Activated naive CD4-positive, alpha-beta T cell treated with anti-CD3 and anti-CD28 coated beads, Interleukin-2, amount 50 U/mL, for 16 hours (primary cell): ENCODE measurements around the gene PTPN14.

Experiments used
- DNase-seq: peaks from one replicate; pipeline ENCODE4 v3.0.0-alpha.2; 2020

Gene PTPN14

GRCh38 chr1:214386747-214387146 lies 164.7 kb downstream of the PTPN14 start:
- no peak for DNase-seq

GRCh38 chr1:214386333-214386732 lies 165.1 kb downstream of the PTPN14 start:
- no peak for DNase-seq

- DNase-seq, result no peak
Measured at GRCh38 chr1:214385428-214385827, 166.0 kb downstream of the PTPN14 start.

GRCh38 chr1:214384373-214385079 lies 166.9 kb downstream of the PTPN14 start:
- no peak for DNase-seq

- no peak for DNase-seq
Measured at GRCh38 chr1:214383381-214384372, 167.7 kb downstream of the PTPN14 start.

GRCh38 chr1:214380986-214381695 lies 170.3 kb downstream of the PTPN14 start:
- no peak for DNase-seq

- DNase-seq, result no peak
Measured at GRCh38 chr1:214380396-214380795, 171.0 kb downstream of the PTPN14 start.

- no peak for DNase-seq
Measured at GRCh38 chr1:214379236-214379970, 172.0 kb downstream of the PTPN14 start.

- no peak for DNase-seq
Measured at GRCh38 chr1:214378492-214378891, 172.9 kb downstream of the PTPN14 start.

- DNase-seq, result no peak
Measured at GRCh38 chr1:214377886-214378285, 173.5 kb downstream of the PTPN14 start.

- no peak for DNase-seq
Measured at GRCh38 chr1:214377485-214377884, 173.9 kb downstream of the PTPN14 start.

- no peak for DNase-seq
Measured at GRCh38 chr1:214372092-214372491, 179.3 kb downstream of the PTPN14 start.

GRCh38 chr1:214370615-214371014 lies 180.8 kb downstream of the PTPN14 start:
- no peak for DNase-seq

- no peak for DNase-seq
Measured at GRCh38 chr1:214369364-214369763, 182.0 kb downstream of the PTPN14 start.

- no peak for DNase-seq
Measured at GRCh38 chr1:214367841-214368240, 183.6 kb downstream of the PTPN14 start.

GRCh38 chr1:214364786-214365295 lies 186.6 kb downstream of the PTPN14 start:
- DNase-seq, result no peak

- no peak for DNase-seq
Measured at GRCh38 chr1:214364386-214364785, 187.0 kb downstream of the PTPN14 start.

- no peak for DNase-seq
Measured at GRCh38 chr1:214363386-214363785, 188.0 kb downstream of the PTPN14 start.

GRCh38 chr1:214362188-214362882 lies 189.1 kb downstream of the PTPN14 start:
- no peak for DNase-seq

- no peak for DNase-seq
Measured at GRCh38 chr1:214361636-214362035, 189.8 kb downstream of the PTPN14 start.

- DNase-seq, result no peak
Measured at GRCh38 chr1:214360525-214361164, 190.8 kb downstream of the PTPN14 start.
